IMR-90 (cell line): ENCODE results near the gene SLC38A6. TPM values are rescaled to one million over a fixed set of nuclear protein-coding genes. Genes with fewer than 3 reads are reported as not detected.

Experiments
- ATAC-seq: fragments of 200-7000 bp; cut with Tn5 transposase; 2 replicates; pipeline ENCODE4 v1.9.1; 2020; ENCODE audit warnings: low read depth, mild to moderate bottlenecking, moderate library complexity
- BruUV-seq: library from RNA; stranded (reverse); fragments of 400-500 nt; replicated peaks from 2 replicates; lab custom pipeline; 2021; lab: Mats Ljungman, UMichigan
- CTCF ChIA-PET: fragments of 300-600 bp; formaldehyde crosslinking; extraction: SDS; loops from one replicate; lab custom pipeline; 2021; ENCODE audit warnings: antibody characterized with exemption; lab: Yijun Ruan, JAX
- POLR2A ChIA-PET: fragments of 300-600 bp; sonication (Branson Sonifier 250); formaldehyde crosslinking; loops from one replicate; lab custom pipeline; 2022; ENCODE audit warnings: antibody characterized with exemption; ENCODE audit not compliant: unreplicated experiment; lab: Charles Lee
- DNase-seq: peaks from one replicate; pipeline ENCODE4 v3.0.0; 2013
- H2AFZ ChIP-seq: replicated peaks from 2 replicates; pipeline ENCODE3; 2013; ENCODE audit warnings: low read length, mild to moderate bottlenecking; ENCODE audit not compliant: poor library complexity
- H2AK5ac ChIP-seq: 2 replicates; pipeline ENCODE4 v1.6.1; 2013; ENCODE audit warnings: low read depth, low read length, inconsistent platforms
- H2AK9ac ChIP-seq: replicated peaks from 2 replicates; pipeline ENCODE3; 2013; ENCODE audit warnings: mild to moderate bottlenecking, low read depth, low read length, moderate library complexity; ENCODE audit not compliant: poor library complexity
- H2BK120ac ChIP-seq: 2 replicates; pipeline ENCODE4 v1.6.1; 2013; ENCODE audit warnings: low read depth, low read length, inconsistent platforms
- H2BK15ac ChIP-seq: 3 replicates; pipeline ENCODE4 v1.6.1; 2013; ENCODE audit warnings: low read depth, low read length, inconsistent platforms
- H2BK20ac ChIP-seq: 2 replicates; pipeline ENCODE4 v1.6.1; 2013; ENCODE audit warnings: low read depth, mild to moderate bottlenecking, inconsistent platforms, low read length, moderate library complexity
- H2BK5ac ChIP-seq: 2 replicates; pipeline ENCODE4 v1.6.1; 2013; ENCODE audit warnings: mild to moderate bottlenecking, low read depth, low read length, inconsistent platforms; ENCODE audit not compliant: poor library complexity, severe bottlenecking
- H3K14ac ChIP-seq: replicated peaks from 2 replicates; pipeline ENCODE4 v1.6.1; 2013; ENCODE audit warnings: low read depth, low read length, inconsistent platforms
- H3K18ac ChIP-seq: 2 replicates; pipeline ENCODE4 v1.6.1; 2013; ENCODE audit warnings: low read depth, low read length, control low read depth
- H3K23ac ChIP-seq: 2 replicates; pipeline ENCODE4 v1.6.1; 2013; ENCODE audit warnings: low read depth, low read length, inconsistent platforms
- H3K27ac ChIP-seq: 2 replicates; pipeline ENCODE4 v1.5.1; 2013; ENCODE audit warnings: mild to moderate bottlenecking, control low read depth, low read length; ENCODE audit not compliant: insufficient read depth
- H3K27me3 ChIP-seq: 2 replicates; pipeline ENCODE4 v1.6.1; 2013; ENCODE audit warnings: low read length; ENCODE audit not compliant: control insufficient read depth, insufficient read depth
- H3K36me3 ChIP-seq: 2 replicates; pipeline ENCODE4 v1.6.1; 2013; ENCODE audit warnings: low read length, mixed read lengths; ENCODE audit not compliant: control insufficient read depth, insufficient read depth
- H3K4ac ChIP-seq: 2 replicates; pipeline ENCODE4 v1.6.1; 2013; ENCODE audit warnings: low read depth, low read length, inconsistent platforms
- H3K4me1 ChIP-seq: 2 replicates; pipeline ENCODE4 v1.6.1; 2013; ENCODE audit warnings: low read length, mixed read lengths; ENCODE audit not compliant: control insufficient read depth, insufficient read depth
- H3K4me2 ChIP-seq: 2 replicates; pipeline ENCODE4 v1.6.1; 2013; ENCODE audit warnings: low read depth, mild to moderate bottlenecking, control low read depth, low read length, moderate library complexity
- H3K4me3 ChIP-seq: 2 replicates; pipeline ENCODE4 v1.5.1; 2013; ENCODE audit warnings: low read depth, mild to moderate bottlenecking, control low read depth, low read length, moderate library complexity; ENCODE audit not compliant: insufficient read depth
- H3K56ac ChIP-seq: 2 replicates; pipeline ENCODE4 v1.6.1; 2013; ENCODE audit warnings: low read length, inconsistent platforms; ENCODE audit not compliant: insufficient read depth; ENCODE audit errors: extremely low read depth
- H3K79me1 ChIP-seq, 2 experiments: 2 replicates each; pipeline ENCODE4 v1.6.1; 2013; ENCODE audit warnings: low read length in 2 of 2, inconsistent platforms in 1 of 2, low read depth in 1 of 2
- H3K9ac ChIP-seq: 2 replicates; pipeline ENCODE4 v1.6.1; 2013; ENCODE audit warnings: low read depth, low read length, control low read depth
- H3K9me1 ChIP-seq: 2 replicates; pipeline ENCODE4 v1.6.1; 2013; ENCODE audit warnings: low read length, inconsistent platforms; ENCODE audit not compliant: insufficient read depth
- H3K9me3 ChIP-seq: 2 replicates; pipeline ENCODE4 v1.6.1; 2013; ENCODE audit warnings: low read length; ENCODE audit not compliant: control insufficient read depth, insufficient read depth
- H4K20me1 ChIP-seq: 2 replicates; pipeline ENCODE4 v1.6.1; 2013; ENCODE audit warnings: low read length, inconsistent platforms; ENCODE audit not compliant: insufficient read depth
- H4K5ac ChIP-seq: 2 replicates; pipeline ENCODE4 v1.6.1; 2013; ENCODE audit warnings: mild to moderate bottlenecking, low read depth, low read length, control low read depth
- H4K8ac ChIP-seq, 2 experiments: 2 replicates each; pipeline ENCODE4 v1.6.1; 2013; ENCODE audit warnings: low read depth in 2 of 2, low read length in 2 of 2, control low read depth in 1 of 2, inconsistent platforms in 1 of 2
- H4K91ac ChIP-seq: 2 replicates; pipeline ENCODE4 v1.6.1; 2013; ENCODE audit warnings: low read depth, low read length, inconsistent platforms; ENCODE audit not compliant: insufficient read depth
- CHD1 ChIP-seq: IDR thresholded peaks from 2 replicates; pipeline ENCODE4 v1.6.1; 2012; ENCODE audit warnings: low read depth, low read length, improper control_type of control experiment
- MAFK ChIP-seq: IDR thresholded peaks from 2 replicates; pipeline ENCODE4 v1.6.1; 2012; ENCODE audit warnings: low read depth, low read length, improper control_type of control experiment
- MXI1 ChIP-seq: IDR thresholded peaks from 2 replicates; pipeline ENCODE4 v1.6.1; 2012; ENCODE audit warnings: low read depth, mild to moderate bottlenecking, low read length, moderate library complexity, borderline replicate concordance
- POLR2A ChIP-seq: IDR thresholded peaks from 2 replicates; pipeline ENCODE4 v1.6.1; 2012; ENCODE audit warnings: mild to moderate bottlenecking, low read depth, low read length
- SMC3 ChIP-seq: fragments of 150-350 bp; IDR thresholded peaks from 2 replicates; pipeline ENCODE4 v1.6.1; 2016; ENCODE audit warnings: low read depth, mild to moderate bottlenecking, antibody characterized with exemption, low read length, moderate library complexity
- dilution Hi-C: fragments of 300-500 bp; cut with HindIII; formaldehyde crosslinking; loops from one replicate; pipeline ENCODE4 v1.14.3; 2018; ENCODE audit warnings: low sequenced_read_pairs; ENCODE audit not compliant: unreplicated experiment
- in situ Hi-C: fragments of 300-500 bp; cut with MboI; formaldehyde crosslinking; loops from 3 replicates; pipeline ENCODE4 v1.14.3; 2019; ENCODE audit warnings: low sequenced_read_pairs, inconsistent platforms, mixed read lengths
- intact Hi-C: fragments of 100-400 bp; cut with micrococcal nuclease; formaldehyde crosslinking; loops from 2 replicates; pipeline ENCODE4 v1.10.0; 2022
- polyA plus RNA-seq, 3 experiments: library from polyadenylated mRNA; depleted of rRNA; stranded (reverse); fragments of >200 nt; gene quantifications; 2 replicates each; pipeline ENCODE4 v1.2.3, GENCODE V29; 2012; ENCODE audit warnings: low replicate concordance in 1 of 3
- total RNA-seq: library from RNA; depleted of rRNA; stranded (reverse); fragments of >200 nt; gene quantifications from 2 replicates; pipeline ENCODE4 v1.2.3, GENCODE V29; 2012
- TF ChIP-seq, protein P1 (sequence below): fragments of 150-350 bp; IDR thresholded peaks from 2 replicates; pipeline ENCODE4 v1.6.1; 2017; ENCODE audit warnings: mild to moderate bottlenecking, antibody characterized with exemption, low read length, low read depth

The SLC38A6 gene
- total and polyA plus RNA-seq, 2 of the 4 experiments (the other 2 are of a cell fraction): 15.5 to 18.3 TPM

DNA sequence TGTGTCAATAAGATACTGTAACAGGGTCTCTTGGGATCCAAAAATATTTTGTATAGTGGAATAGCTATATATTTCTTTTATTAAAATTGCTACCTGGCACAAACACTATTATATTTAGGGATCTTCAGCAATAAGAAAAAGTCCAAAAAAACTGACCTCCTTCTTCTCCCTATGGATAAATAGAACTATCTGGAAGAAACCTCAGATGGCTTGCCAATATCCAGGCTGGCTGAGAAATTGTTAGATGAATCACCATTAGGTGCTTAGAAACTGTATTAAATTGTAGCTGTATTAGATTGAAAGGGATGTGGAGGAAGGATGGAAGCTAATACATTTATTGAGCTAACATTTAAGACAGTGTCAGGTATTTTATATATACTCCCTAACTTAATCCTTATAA lies 66.0 kb downstream of the SLC38A6 start:
- ATAC-seq (no peak), DNase-seq (no peak)
- Histone ChIP-seq H2AK5ac (no peak overlapping the region), H3K18ac (no peak overlapping the region), H3K4me3 (no peak overlapping the region), H3K9ac (no peak overlapping the region), H2BK15ac (no peak overlapping the region), H2AK9ac (no peak overlapping the region), H3K4ac (no peak overlapping the region), H3K9me1 (peaks cover 6% of the 10 kb centered on the region; the same call in 1 of the 2 replicates), H3K56ac (no peak overlapping the region), H3K23ac (no peak overlapping the region), H3K4me2 (no peak overlapping the region), H2BK20ac (no peak overlapping the region), H4K8ac (no peak overlapping the region), H4K20me1 (no peaks in the 10 kb centered on the region), H2BK120ac (no peak overlapping the region), H2BK5ac (no peak overlapping the region), H3K27me3 (no peaks in the 10 kb centered on the region), H3K27ac (no peak overlapping the region), H3K36me3 (peaks cover 2% of the 10 kb centered on the region; the same call in 1 of the 2 replicates), H4K91ac (no peak overlapping the region), H3K4me1 (peaks cover 2% of the 10 kb centered on the region; the same call in 1 of the 2 replicates), H3K14ac (no peak overlapping the region), H3K79me1 (no peaks in the 10 kb centered on the region; a peak in 1 of 4 replicates), H3K9me3 (no peaks in the 10 kb centered on the region), H2AFZ (no peak overlapping the region), H4K5ac (no peak overlapping the region)
- in situ Hi-C loops: loop anchor here (25.0 kb wide), 1 partner anchor 710 kb away; no protein-coding TSS in a partner anchor
- TF ChIP-seq MAFK: no peak
- TF ChIP-seq MXI1: no peak
- no peak for TF ChIP-seq CHD1
- TF ChIP-seq POLR2A: no peak
- no peak for TF ChIP-seq SMC3
- TF ChIP-seq, protein P1, sequence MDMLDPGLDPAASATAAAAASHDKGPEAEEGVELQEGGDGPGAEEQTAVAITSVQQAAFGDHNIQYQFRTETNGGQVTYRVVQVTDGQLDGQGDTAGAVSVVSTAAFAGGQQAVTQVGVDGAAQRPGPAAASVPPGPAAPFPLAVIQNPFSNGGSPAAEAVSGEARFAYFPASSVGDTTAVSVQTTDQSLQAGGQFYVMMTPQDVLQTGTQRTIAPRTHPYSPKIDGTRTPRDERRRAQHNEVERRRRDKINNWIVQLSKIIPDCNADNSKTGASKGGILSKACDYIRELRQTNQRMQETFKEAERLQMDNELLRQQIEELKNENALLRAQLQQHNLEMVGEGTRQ: no peak
- intact Hi-C loops: no loop called here
- ChIA-PET POLR2A (no interaction called here), CTCF (no interaction called here)
- dilution Hi-C loops: loop anchor here (25.0 kb wide), 1 partner anchor 410 kb away; the partner anchor contains the start of gene SIX1
- no TSS peak for BruUV-seq
